ENCODE results near the gene OR4K17. TPM values are rescaled to one million over a fixed set of nuclear protein-coding genes. Genes with fewer than 3 reads are reported as not detected.
"Not testable (repeated sequence)": the region's sequence is repeated elsewhere in the genome, so short reads cannot be mapped to it uniquely, and the experiment has no call there.

OR4K17 gene, protein sequence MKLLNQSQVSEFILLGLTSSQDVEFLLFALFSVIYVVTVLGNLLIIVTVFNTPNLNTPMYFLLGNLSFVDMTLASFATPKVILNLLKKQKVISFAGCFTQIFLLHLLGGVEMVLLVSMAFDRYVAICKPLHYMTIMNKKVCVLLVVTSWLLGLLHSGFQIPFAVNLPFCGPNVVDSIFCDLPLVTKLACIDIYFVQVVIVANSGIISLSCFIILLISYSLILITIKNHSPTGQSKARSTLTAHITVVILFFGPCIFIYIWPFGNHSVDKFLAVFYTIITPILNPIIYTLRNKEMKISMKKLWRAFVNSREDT
- not detected for polyA plus RNA-seq

GRCh38 chr14:20110438-20110837 lies at the start of gene OR4K17:
Gene OR4K17, plus strand, starts transcription at chr14:20110739. Its CDS starts 6,761 bp downstream, at chr14:20117500.
- H3K27ac ChIP-seq (ENCODE audit: low read depth in 2 of 2, low read length in 1 of 2), result no peak within 1 kb of the TSS
- WGBS, 2 donors, result 55 to 59% methylated on average over 3 of the region's 3 CpGs
- no peaks in the 10 kb centered on the region for H3K4me1 ChIP-seq (ENCODE audit: control insufficient read depth in 2 of 2, insufficient read depth in 2 of 2, low read length in 1 of 2)
- no peaks in the 10 kb centered on the region for H3K36me3 ChIP-seq (ENCODE audit: control insufficient read depth in 2 of 2, insufficient read depth in 2 of 2, low read length in 1 of 2)
- no peaks in the 10 kb centered on the region for H3K9me3 ChIP-seq (ENCODE audit: control insufficient read depth in 2 of 2, insufficient read depth in 1 of 2, low read depth in 1 of 2, low read length in 1 of 2)
- no peaks in the 10 kb centered on the region for H3K27me3 ChIP-seq (ENCODE audit: control insufficient read depth in 1 of 2, insufficient read depth in 2 of 2, low read length in 2 of 2)
- H3K4me3 ChIP-seq (ENCODE audit: low read depth in 1 of 2, low read length in 2 of 2), result no peak within 1 kb of the TSS

GRCh38 chr14:20092050-20092449 lies 18.5 kb upstream of the OR4K17 start:
- WGBS, 2 donors, result 31 to 44% methylated on average over 4 of the region's 4 CpGs

DNA sequence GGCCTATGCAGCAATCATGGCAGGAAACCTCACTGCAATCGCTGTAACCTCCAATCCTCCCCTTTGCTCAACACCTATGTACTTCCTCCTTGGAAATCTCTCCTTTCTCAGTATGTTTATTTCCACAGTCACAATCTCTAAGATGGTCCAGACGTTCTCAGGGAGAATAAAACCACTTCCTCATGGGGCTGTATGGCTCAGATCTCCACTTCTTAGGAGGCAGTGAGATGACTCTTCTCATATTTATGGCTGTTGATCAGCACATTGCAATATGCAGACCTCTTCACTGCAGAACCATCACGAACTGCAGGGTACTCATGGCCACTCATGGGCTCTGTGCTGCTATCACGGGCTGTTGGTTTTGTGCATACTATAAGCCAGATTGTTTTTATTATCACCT lies 17.1 kb upstream of the OR4K17 start:
- Histone ChIP-seq H3K4me3 (ENCODE audit: low read depth in 1 of 2, low read length in 2 of 2) (no peak overlapping the region), H3K27ac (ENCODE audit: low read depth in 2 of 2, low read length in 1 of 2) (no peak overlapping the region), H3K9me3 (ENCODE audit: control insufficient read depth in 2 of 2, insufficient read depth in 1 of 2, low read depth in 1 of 2, low read length in 1 of 2) (no peaks in the 10 kb centered on the region), H3K27me3 (ENCODE audit: control insufficient read depth in 1 of 2, insufficient read depth in 2 of 2, low read length in 2 of 2) (peaks cover 0 to 2% of the 10 kb centered on the region in 2 donors), H3K4me1 (ENCODE audit: control insufficient read depth in 2 of 2, insufficient read depth in 2 of 2, low read length in 1 of 2) (no peaks in the 10 kb centered on the region), H3K36me3 (ENCODE audit: control insufficient read depth in 2 of 2, insufficient read depth in 2 of 2, low read length in 1 of 2) (no peaks in the 10 kb centered on the region)
- 22 to 24% methylated on average over 4 of the region's 4 CpGs for WGBS, 2 donors

More at GRCh38 chr14:20092050-20092449, 18.5 kb upstream of the OR4K17 start:
- no peaks in the 10 kb centered on the region for H3K4me1 ChIP-seq (ENCODE audit: control insufficient read depth in 2 of 2, insufficient read depth in 2 of 2, low read length in 1 of 2)
- H3K27me3 ChIP-seq (ENCODE audit: control insufficient read depth in 1 of 2, insufficient read depth in 2 of 2, low read length in 2 of 2), result peaks cover 0 to 2% of the 10 kb centered on the region in 2 donors
- H3K27ac ChIP-seq (ENCODE audit: low read depth in 2 of 2, low read length in 1 of 2), result no peak overlapping the region
- no peaks in the 10 kb centered on the region for H3K36me3 ChIP-seq (ENCODE audit: control insufficient read depth in 2 of 2, insufficient read depth in 2 of 2, low read length in 1 of 2)
- H3K9me3 ChIP-seq (ENCODE audit: control insufficient read depth in 2 of 2, insufficient read depth in 1 of 2, low read depth in 1 of 2, low read length in 1 of 2), result no peaks in the 10 kb centered on the region
- H3K4me3 ChIP-seq (ENCODE audit: low read depth in 1 of 2, low read length in 2 of 2), result no peak overlapping the region

GRCh38 chr14:20098926-20099770 lies 11.4 kb upstream of the OR4K17 start:
- WGBS, 2 donors, result 86 to 87% methylated on average over 23 to 32 of the region's 32 CpGs
- H3K4me1 ChIP-seq (ENCODE audit: control insufficient read depth in 2 of 2, insufficient read depth in 2 of 2, low read length in 1 of 2); H3K36me3 ChIP-seq (ENCODE audit: control insufficient read depth in 2 of 2, insufficient read depth in 2 of 2, low read length in 1 of 2); H3K4me3 ChIP-seq (ENCODE audit: low read depth in 1 of 2, low read length in 2 of 2); H3K27me3 ChIP-seq (ENCODE audit: control insufficient read depth in 1 of 2, insufficient read depth in 2 of 2, low read length in 2 of 2); H3K27ac ChIP-seq (ENCODE audit: low read depth in 2 of 2, low read length in 1 of 2); H3K9me3 ChIP-seq (ENCODE audit: control insufficient read depth in 2 of 2, insufficient read depth in 1 of 2, low read depth in 1 of 2, low read length in 1 of 2): not testable (repeated sequence)

DNA sequence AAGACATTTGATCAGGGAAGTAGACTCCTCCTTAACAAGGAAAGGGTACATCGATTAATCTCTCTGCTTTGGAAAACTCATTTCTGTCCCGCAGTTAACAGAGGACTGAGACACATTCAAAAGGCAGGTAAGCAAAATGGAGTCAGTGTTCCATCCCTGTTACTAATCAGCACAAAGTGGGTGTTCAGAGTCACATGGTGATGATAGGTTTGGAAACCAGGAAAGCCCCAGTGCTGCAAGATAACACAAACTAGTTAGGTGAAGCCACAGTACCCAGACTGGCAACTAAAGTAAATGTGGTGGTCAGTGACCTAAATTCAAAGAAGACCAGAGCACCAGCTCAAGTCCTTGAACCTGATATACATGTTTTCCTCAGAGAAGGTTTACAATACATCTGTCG lies 1.8 kb downstream of the OR4K17 start:
- no peaks in the 10 kb centered on the region for H3K27me3 ChIP-seq (ENCODE audit: control insufficient read depth in 1 of 2, insufficient read depth in 2 of 2, low read length in 2 of 2)
- H3K27ac ChIP-seq (ENCODE audit: low read depth in 2 of 2, low read length in 1 of 2), result no peak overlapping the region
- 70 to 78% methylated on average over 3 of the region's 3 CpGs for WGBS, 2 donors
- H3K9me3 ChIP-seq (ENCODE audit: control insufficient read depth in 2 of 2, insufficient read depth in 1 of 2, low read depth in 1 of 2, low read length in 1 of 2), result no peaks in the 10 kb centered on the region
- H3K36me3 ChIP-seq (ENCODE audit: control insufficient read depth in 2 of 2, insufficient read depth in 2 of 2, low read length in 1 of 2), result no peaks in the 10 kb centered on the region
- H3K4me1 ChIP-seq (ENCODE audit: control insufficient read depth in 2 of 2, insufficient read depth in 2 of 2, low read length in 1 of 2), result no peaks in the 10 kb centered on the region
- no peak overlapping the region for H3K4me3 ChIP-seq (ENCODE audit: low read depth in 1 of 2, low read length in 2 of 2)

DNA sequence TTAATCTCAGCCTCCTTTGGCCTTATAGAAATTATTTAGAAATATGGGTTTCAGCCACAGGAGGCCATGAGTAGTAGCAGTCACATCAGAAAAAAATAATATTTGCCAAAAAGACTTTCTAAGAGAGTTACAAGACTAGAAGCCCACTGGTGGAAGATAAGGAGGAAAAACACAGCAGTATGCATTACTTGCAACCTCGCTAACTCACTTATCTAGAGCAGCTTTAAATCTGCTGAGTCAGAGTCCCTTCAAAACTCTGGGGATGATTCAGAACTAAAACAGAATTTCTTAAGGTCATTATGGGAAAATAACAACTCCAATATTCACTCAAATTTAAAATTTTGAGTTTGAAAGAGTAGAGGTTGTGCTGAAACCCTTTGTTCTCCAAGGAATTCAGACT lies 6.2 kb downstream of the OR4K17 start:
- 45 to 58% methylated on average over 1 of the region's 1 CpG for WGBS, 2 donors
- no peaks in the 10 kb centered on the region for H3K36me3 ChIP-seq (ENCODE audit: control insufficient read depth in 2 of 2, insufficient read depth in 2 of 2, low read length in 1 of 2)
- no peak overlapping the region for H3K27ac ChIP-seq (ENCODE audit: low read depth in 2 of 2, low read length in 1 of 2)
- no peaks in the 10 kb centered on the region for H3K9me3 ChIP-seq (ENCODE audit: control insufficient read depth in 2 of 2, insufficient read depth in 1 of 2, low read depth in 1 of 2, low read length in 1 of 2)
- H3K27me3 ChIP-seq (ENCODE audit: control insufficient read depth in 1 of 2, insufficient read depth in 2 of 2, low read length in 2 of 2), result no peaks in the 10 kb centered on the region
- H3K4me3 ChIP-seq (ENCODE audit: low read depth in 1 of 2, low read length in 2 of 2), result no peak overlapping the region
- no peaks in the 10 kb centered on the region for H3K4me1 ChIP-seq (ENCODE audit: control insufficient read depth in 2 of 2, insufficient read depth in 2 of 2, low read length in 1 of 2)

DNA sequence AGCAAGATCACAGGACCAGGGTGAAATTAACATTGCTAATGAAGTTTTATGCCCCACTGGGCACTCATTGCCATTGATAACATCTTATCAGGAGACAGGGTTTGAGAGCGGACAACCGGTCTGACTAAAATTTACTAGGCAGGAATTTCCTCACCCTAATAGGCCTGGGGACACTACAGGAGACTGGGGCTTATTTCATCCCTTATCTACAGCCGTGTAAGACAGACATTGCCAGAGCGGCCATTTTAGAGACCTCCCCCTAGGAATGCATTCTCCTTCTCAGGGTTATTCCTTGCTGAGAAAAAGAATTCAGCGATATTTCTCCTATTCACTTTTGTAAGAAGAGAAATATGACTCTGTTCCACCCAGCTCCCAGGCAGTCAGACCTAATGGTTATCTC lies 8.3 kb downstream of the OR4K17 start:
- no peak overlapping the region for H3K4me3 ChIP-seq (ENCODE audit: low read depth in 1 of 2, low read length in 2 of 2)
- H3K36me3 ChIP-seq (ENCODE audit: control insufficient read depth in 2 of 2, insufficient read depth in 2 of 2, low read length in 1 of 2), result no peaks in the 10 kb centered on the region
- H3K4me1 ChIP-seq (ENCODE audit: control insufficient read depth in 2 of 2, insufficient read depth in 2 of 2, low read length in 1 of 2), result no peaks in the 10 kb centered on the region
- no peaks in the 10 kb centered on the region for H3K9me3 ChIP-seq (ENCODE audit: control insufficient read depth in 2 of 2, insufficient read depth in 1 of 2, low read depth in 1 of 2, low read length in 1 of 2)
- WGBS, 2 donors, result 81% methylated on average over 5 of the region's 5 CpGs
- H3K27ac ChIP-seq (ENCODE audit: low read depth in 2 of 2, low read length in 1 of 2), result no peak overlapping the region
- H3K27me3 ChIP-seq (ENCODE audit: control insufficient read depth in 1 of 2, insufficient read depth in 2 of 2, low read length in 2 of 2), result no peaks in the 10 kb centered on the region

- Histone ChIP-seq H3K27ac (ENCODE audit: low read depth in 2 of 2, low read length in 1 of 2) (no peak within 1 kb of the TSS), H3K27me3 (ENCODE audit: control insufficient read depth in 1 of 2, insufficient read depth in 2 of 2, low read length in 2 of 2) (no peaks in the 10 kb centered on the region), H3K36me3 (ENCODE audit: control insufficient read depth in 2 of 2, insufficient read depth in 2 of 2, low read length in 1 of 2) (no peaks in the 10 kb centered on the region), H3K4me1 (ENCODE audit: control insufficient read depth in 2 of 2, insufficient read depth in 2 of 2, low read length in 1 of 2) (no peaks in the 10 kb centered on the region), H3K4me3 (ENCODE audit: low read depth in 1 of 2, low read length in 2 of 2) (no peak within 1 kb of the TSS), H3K9me3 (ENCODE audit: control insufficient read depth in 2 of 2, insufficient read depth in 1 of 2, low read depth in 1 of 2, low read length in 1 of 2) (no peaks in the 10 kb centered on the region)
- 87 to 95% methylated on average over 2 of the region's 2 CpGs for WGBS, 2 donors
Measured at GRCh38 chr14:20138520-20138919, 28.0 kb downstream of the OR4K17 start, which contains the start of gene OR4N5. Gene OR4N5, plus strand, starts transcription at chr14:20138820. Its CDS starts 4,916 bp downstream, at chr14:20143736.

DNA sequence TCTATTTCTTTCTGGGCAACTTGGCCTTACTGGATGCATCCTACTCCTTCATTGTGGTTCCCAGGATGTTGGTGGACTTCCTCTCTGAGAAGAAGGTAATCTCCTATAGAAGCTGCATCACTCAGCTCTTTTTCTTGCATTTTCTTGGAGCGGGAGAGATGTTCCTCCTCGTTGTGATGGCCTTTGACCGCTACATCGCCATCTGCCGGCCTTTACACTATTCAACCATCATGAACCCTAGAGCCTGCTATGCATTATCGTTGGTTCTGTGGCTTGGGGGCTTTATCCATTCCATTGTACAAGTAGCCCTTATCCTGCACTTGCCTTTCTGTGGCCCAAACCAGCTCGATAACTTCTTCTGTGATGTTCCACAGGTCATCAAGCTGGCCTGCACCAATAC lies 33.4 kb downstream of the OR4K17 start:
- H3K4me1 ChIP-seq (ENCODE audit: control insufficient read depth in 2 of 2, insufficient read depth in 2 of 2, low read length in 1 of 2), result no peaks in the 10 kb centered on the region
- no peaks in the 10 kb centered on the region for H3K36me3 ChIP-seq (ENCODE audit: control insufficient read depth in 2 of 2, insufficient read depth in 2 of 2, low read length in 1 of 2)
- 31 to 36% methylated on average over 7 of the region's 7 CpGs for WGBS, 2 donors
- no peak overlapping the region for H3K4me3 ChIP-seq (ENCODE audit: low read depth in 1 of 2, low read length in 2 of 2)
- H3K27me3 ChIP-seq (ENCODE audit: control insufficient read depth in 1 of 2, insufficient read depth in 2 of 2, low read length in 2 of 2), result no peaks in the 10 kb centered on the region
- H3K27ac ChIP-seq (ENCODE audit: low read depth in 2 of 2, low read length in 1 of 2), result no peak overlapping the region
- no peaks in the 10 kb centered on the region for H3K9me3 ChIP-seq (ENCODE audit: control insufficient read depth in 2 of 2, insufficient read depth in 1 of 2, low read depth in 1 of 2, low read length in 1 of 2)

All from esophagus (tissue), 2 donors.